Measurements from ENCODE around the gene PLXNA1.

PLXNA1 gene

GRCh38 chr3:127020543-127020942 is 37.6 kb downstream of the PLXNA1 start:
- POLR2A ChIA-PET: no interaction called here
- CTCF ChIA-PET: no interaction called here
- no peak for DNase-seq (ENCODE audit: extremely low spot score)
- no peak for TF ChIP-seq FOXA1 (IDR thresholded peaks at IDR 0.05)
- TF ChIP-seq NFRKB (IDR thresholded peaks at IDR 0.05): no peak
- no peak for TF ChIP-seq LEF1 (IDR thresholded peaks at IDR 0.05; ENCODE audit: borderline replicate concordance)
- TF ChIP-seq ELF4 (IDR thresholded peaks at IDR 0.05): no peak
- no peak for TF ChIP-seq CTBP1 (IDR thresholded peaks at IDR 0.05; ENCODE audit: borderline replicate concordance)
- TF ChIP-seq SUZ12 (IDR thresholded peaks at IDR 0.05): no peak
- no peak for TF ChIP-seq L3MBTL2 (conservative IDR thresholded peaks at IDR 0.05)
- TF ChIP-seq BHLHE40 (IDR thresholded peaks at IDR 0.05; ENCODE audit: borderline replicate concordance): no peak
- TF ChIP-seq HDGF (IDR thresholded peaks at IDR 0.05; ENCODE audit: borderline replicate concordance): no peak
- no peak for TF ChIP-seq ARNT (IDR thresholded peaks at IDR 0.05)
- no peak for TF ChIP-seq TARDBP (IDR thresholded peaks at IDR 0.05)
- TF ChIP-seq FOXK2 (IDR thresholded peaks at IDR 0.05): no peak
- TF ChIP-seq PKNOX1 (IDR thresholded peaks at IDR 0.05): no peak
- TF ChIP-seq SP1 (IDR thresholded peaks at IDR 0.05): no peak
- TF ChIP-seq ZNF384 (IDR thresholded peaks at IDR 0.05): no peak
- TF ChIP-seq FOXM1 (IDR thresholded peaks at IDR 0.05; ENCODE audit: borderline replicate concordance): no peak

- ChIA-PET CTCF (no interaction called here), POLR2A (no interaction called here)
- TF ChIP-seq TARDBP (IDR thresholded peaks at IDR 0.05): no peak
- TF ChIP-seq L3MBTL2 (conservative IDR thresholded peaks at IDR 0.05): no peak
- TF ChIP-seq FOXM1 (IDR thresholded peaks at IDR 0.05; ENCODE audit: borderline replicate concordance): no peak
- TF ChIP-seq SUZ12 (IDR thresholded peaks at IDR 0.05): no peak
- no peak for TF ChIP-seq BHLHE40 (IDR thresholded peaks at IDR 0.05; ENCODE audit: borderline replicate concordance)
- TF ChIP-seq ARNT (IDR thresholded peaks at IDR 0.05): no peak
- TF ChIP-seq ELF4 (IDR thresholded peaks at IDR 0.05): no peak
- TF ChIP-seq HDGF (IDR thresholded peaks at IDR 0.05; ENCODE audit: borderline replicate concordance): no peak
- no peak for TF ChIP-seq CTBP1 (IDR thresholded peaks at IDR 0.05; ENCODE audit: borderline replicate concordance)
- no peak for TF ChIP-seq FOXK2 (IDR thresholded peaks at IDR 0.05)
- TF ChIP-seq NFRKB (IDR thresholded peaks at IDR 0.05): no peak
- no peak for DNase-seq (ENCODE audit: extremely low spot score)
Measured at GRCh38 chr3:127022849-127023248, 39.9 kb downstream of the PLXNA1 start.

- no peak for DNase-seq (ENCODE audit: extremely low spot score)
- CTCF ChIA-PET: no interaction called here
- no peak for TF ChIP-seq FOXA1 (IDR thresholded peaks at IDR 0.05)
- TF ChIP-seq NFRKB (IDR thresholded peaks at IDR 0.05): no peak
- TF ChIP-seq CTBP1 (IDR thresholded peaks at IDR 0.05; ENCODE audit: borderline replicate concordance): no peak
- TF ChIP-seq BHLHE40 (IDR thresholded peaks at IDR 0.05; ENCODE audit: borderline replicate concordance): no peak
- TF ChIP-seq SUZ12 (IDR thresholded peaks at IDR 0.05): no peak
- TF ChIP-seq PKNOX1 (IDR thresholded peaks at IDR 0.05): no peak
- TF ChIP-seq TARDBP (IDR thresholded peaks at IDR 0.05): no peak
- no peak for TF ChIP-seq FOXM1 (IDR thresholded peaks at IDR 0.05; ENCODE audit: borderline replicate concordance)
- no peak for TF ChIP-seq HDGF (IDR thresholded peaks at IDR 0.05; ENCODE audit: borderline replicate concordance)
- no peak for TF ChIP-seq ARNT (IDR thresholded peaks at IDR 0.05)
- no peak for TF ChIP-seq LEF1 (IDR thresholded peaks at IDR 0.05; ENCODE audit: borderline replicate concordance)
- no peak for TF ChIP-seq SP1 (IDR thresholded peaks at IDR 0.05)
- TF ChIP-seq FOXK2 (IDR thresholded peaks at IDR 0.05): no peak
- no peak for TF ChIP-seq ELF4 (IDR thresholded peaks at IDR 0.05)
- TF ChIP-seq ZNF384 (IDR thresholded peaks at IDR 0.05): no peak
- TF ChIP-seq L3MBTL2 (conservative IDR thresholded peaks at IDR 0.05): no peak
- POLR2A ChIA-PET: no interaction called here
Measured at GRCh38 chr3:127025456-127025855, 42.5 kb downstream of the PLXNA1 start.

GRCh38 chr3:127026036-127026435 is 43.1 kb downstream of the PLXNA1 start:
- ChIA-PET CTCF (no interaction called here), POLR2A (no interaction called here)
- no peak for TF ChIP-seq FOXK2 (IDR thresholded peaks at IDR 0.05)
- TF ChIP-seq BHLHE40 (IDR thresholded peaks at IDR 0.05; ENCODE audit: borderline replicate concordance): no peak
- TF ChIP-seq HDGF (IDR thresholded peaks at IDR 0.05; ENCODE audit: borderline replicate concordance): no peak
- no peak for TF ChIP-seq ZNF384 (IDR thresholded peaks at IDR 0.05)
- TF ChIP-seq CTBP1 (IDR thresholded peaks at IDR 0.05; ENCODE audit: borderline replicate concordance): no peak
- TF ChIP-seq FOXA1 (IDR thresholded peaks at IDR 0.05): no peak
- TF ChIP-seq LEF1 (IDR thresholded peaks at IDR 0.05; ENCODE audit: borderline replicate concordance): no peak
- TF ChIP-seq ARNT (IDR thresholded peaks at IDR 0.05): no peak
- TF ChIP-seq L3MBTL2 (conservative IDR thresholded peaks at IDR 0.05): no peak
- no peak for TF ChIP-seq FOXM1 (IDR thresholded peaks at IDR 0.05; ENCODE audit: borderline replicate concordance)
- no peak for TF ChIP-seq SUZ12 (IDR thresholded peaks at IDR 0.05)
- no peak for TF ChIP-seq NFRKB (IDR thresholded peaks at IDR 0.05)
- TF ChIP-seq ELF4 (IDR thresholded peaks at IDR 0.05): no peak
- no peak for TF ChIP-seq SP1 (IDR thresholded peaks at IDR 0.05)
- no peak for DNase-seq (ENCODE audit: extremely low spot score)

GRCh38 chr3:127026661-127027060 is 43.7 kb downstream of the PLXNA1 start:
- CTCF ChIA-PET: no interaction called here
- POLR2A ChIA-PET: no interaction called here
- no peak for TF ChIP-seq CTBP1 (IDR thresholded peaks at IDR 0.05; ENCODE audit: borderline replicate concordance)
- TF ChIP-seq FOXA1 (IDR thresholded peaks at IDR 0.05): no peak
- no peak for TF ChIP-seq FOXM1 (IDR thresholded peaks at IDR 0.05; ENCODE audit: borderline replicate concordance)
- no peak for TF ChIP-seq LEF1 (IDR thresholded peaks at IDR 0.05; ENCODE audit: borderline replicate concordance)
- no peak for TF ChIP-seq NFRKB (IDR thresholded peaks at IDR 0.05)
- no peak for TF ChIP-seq FOXK2 (IDR thresholded peaks at IDR 0.05)
- TF ChIP-seq TARDBP (IDR thresholded peaks at IDR 0.05): no peak
- TF ChIP-seq HDGF (IDR thresholded peaks at IDR 0.05; ENCODE audit: borderline replicate concordance): no peak
- no peak for TF ChIP-seq ARNT (IDR thresholded peaks at IDR 0.05)
- TF ChIP-seq PKNOX1 (IDR thresholded peaks at IDR 0.05): no peak
- no peak for TF ChIP-seq SUZ12 (IDR thresholded peaks at IDR 0.05)
- no peak for TF ChIP-seq L3MBTL2 (conservative IDR thresholded peaks at IDR 0.05)
- no peak for TF ChIP-seq ELF4 (IDR thresholded peaks at IDR 0.05)
- TF ChIP-seq SP1 (IDR thresholded peaks at IDR 0.05): no peak
- TF ChIP-seq BHLHE40 (IDR thresholded peaks at IDR 0.05; ENCODE audit: borderline replicate concordance): no peak
- no peak for TF ChIP-seq ZNF384 (IDR thresholded peaks at IDR 0.05)
- DNase-seq (ENCODE audit: extremely low spot score): no peak
